Activated CD4-positive, alpha-beta T cell treated with anti-CD3 and anti-CD28 coated beads, Interleukin-2, amount 10 ng/mL, durations not matched to agents 7 days and 5 days (primary cell): ENCODE results near the gene ELAC2. TPM values are rescaled to one million over a fixed set of nuclear protein-coding genes. Genes with fewer than 3 reads are reported as not detected.

ENCODE experiments used
- CTCF ChIA-PET: fragments of 350-600 bp; sonication (Branson Sonifier 250); formaldehyde crosslinking; loops from one replicate; lab custom pipeline; 2021; ENCODE audit warnings: antibody characterized with exemption; lab: Charles Lee
- POLR2A ChIA-PET: fragments of 350-600 bp; sonication (Branson Sonifier 250); formaldehyde crosslinking; loops from one replicate; lab custom pipeline; 2021; ENCODE audit warnings: antibody characterized with exemption; lab: Charles Lee
- DNase-seq: peaks from one replicate; pipeline ENCODE4 v3.0.0-alpha.2; 2020
- H3K27ac Mint-ChIP-seq: one replicate; pipeline ENCODE4 v1.8.0; 2021; ENCODE audit warnings: mild to moderate bottlenecking, moderate library complexity, mixed read lengths
- H3K27me3 Mint-ChIP-seq: one replicate; pipeline ENCODE4 v1.8.0; 2021; ENCODE audit warnings: mixed read lengths
- H3K36me3 Mint-ChIP-seq: one replicate; pipeline ENCODE4 v1.8.0; 2021; ENCODE audit warnings: low read depth, mixed read lengths
- H3K4me1 Mint-ChIP-seq: one replicate; pipeline ENCODE4 v1.8.0; 2021; ENCODE audit warnings: mixed read lengths
- H3K4me3 Mint-ChIP-seq: one replicate; pipeline ENCODE4 v1.8.0; 2021; ENCODE audit warnings: mild to moderate bottlenecking, moderate library complexity, mixed read lengths
- H3K9me3 Mint-ChIP-seq: one replicate; pipeline ENCODE4 v1.8.0; 2021; ENCODE audit warnings: mixed read lengths
- total RNA-seq, 2 experiments: library from RNA; stranded (reverse); gene quantifications; one replicate each; pipeline ENCODE4 v1.2.3, GENCODE V29; 2021

The ELAC2 gene
- total RNA-seq, 2 experiments from 2014 or later: 60.8 to 74.8 TPM

- peaks cover 6% of the 10 kb centered on the region for H3K4me1 Mint-ChIP-seq
- no peaks in the 10 kb centered on the region for H3K36me3 Mint-ChIP-seq
- peak; percentile 63 for DNase-seq
- ChIA-PET POLR2A (no interaction called here), CTCF (interaction anchor here (0.6 to 4.9 kb wide), 7 partner anchors 8 to 1655 kb away, joined by 3 to 46 read pairs (median 5); partner anchors contain the start of gene ELAC2)
- peaks cover 6% of the 10 kb centered on the region for H3K27me3 Mint-ChIP-seq
- H3K27ac Mint-ChIP-seq: no peak overlapping the region
- peaks cover 2% of the 10 kb centered on the region for H3K9me3 Mint-ChIP-seq
- no peak overlapping the region for H3K4me3 Mint-ChIP-seq
Observed at GRCh38 chr17:13030459-13031300, 12.9 kb upstream of the ELAC2 start.

GRCh38 chr17:13030056-13030455 lies 12.2 kb upstream of the ELAC2 start:
- peaks cover 5% of the 10 kb centered on the region for H3K27me3 Mint-ChIP-seq
- DNase-seq: no peak
- ChIA-PET POLR2A (no interaction called here), CTCF (interaction anchor here (1.0 to 4.9 kb wide), 6 partner anchors 9 to 31 kb away, joined by 3 to 46 read pairs (median 5); partner anchors contain the start of gene ELAC2)
- peaks cover 6% of the 10 kb centered on the region for H3K4me1 Mint-ChIP-seq
- H3K9me3 Mint-ChIP-seq: no peaks in the 10 kb centered on the region
- no peak overlapping the region for H3K27ac Mint-ChIP-seq
- no peaks in the 10 kb centered on the region for H3K36me3 Mint-ChIP-seq
- no peak overlapping the region for H3K4me3 Mint-ChIP-seq

- DNase-seq: no peak
- Mint-ChIP-seq H3K27ac (no peak overlapping the region), H3K27me3 (peaks cover 3% of the 10 kb centered on the region), H3K4me3 (no peak overlapping the region), H3K9me3 (no peaks in the 10 kb centered on the region), H3K4me1 (peaks cover 11% of the 10 kb centered on the region), H3K36me3 (no peaks in the 10 kb centered on the region)
- ChIA-PET CTCF (interaction anchor here (1.0 to 4.9 kb wide), 5 partner anchors 10 to 32 kb away, joined by 3 to 46 read pairs (median 5); partner anchors contain the start of gene ELAC2), POLR2A (no interaction called here)
Observed at GRCh38 chr17:13029340-13029739, 11.5 kb upstream of the ELAC2 start.

- peaks cover 12% of the 10 kb centered on the region for H3K4me1 Mint-ChIP-seq
- ChIA-PET CTCF (no interaction called here), POLR2A (no interaction called here)
- H3K27ac Mint-ChIP-seq: no peak overlapping the region
- H3K27me3 Mint-ChIP-seq: peaks cover 3% of the 10 kb centered on the region
- no peak overlapping the region for H3K4me3 Mint-ChIP-seq
- DNase-seq: no peak
- no peaks in the 10 kb centered on the region for H3K9me3 Mint-ChIP-seq
- no peaks in the 10 kb centered on the region for H3K36me3 Mint-ChIP-seq
Observed at GRCh38 chr17:13027246-13027645, 9.4 kb upstream of the ELAC2 start.

GRCh38 chr17:13025687-13026086 lies 7.9 kb upstream of the ELAC2 start:
- Mint-ChIP-seq H3K4me1 (peaks cover 7% of the 10 kb centered on the region), H3K27me3 (peaks cover 3% of the 10 kb centered on the region), H3K9me3 (no peaks in the 10 kb centered on the region), H3K27ac (no peak overlapping the region), H3K36me3 (no peaks in the 10 kb centered on the region), H3K4me3 (no peak overlapping the region)
- DNase-seq: no peak
- POLR2A ChIA-PET: no interaction called here
- CTCF ChIA-PET: no interaction called here

GRCh38 chr17:13025258-13025627 lies 7.4 kb upstream of the ELAC2 start:
- Mint-ChIP-seq H3K9me3 (no peaks in the 10 kb centered on the region), H3K27ac (no peak overlapping the region), H3K4me1 (peaks cover 7% of the 10 kb centered on the region), H3K4me3 (no peak overlapping the region), H3K36me3 (no peaks in the 10 kb centered on the region), H3K27me3 (peaks cover 3% of the 10 kb centered on the region)
- DNase-seq: no peak
- POLR2A ChIA-PET: no interaction called here
- CTCF ChIA-PET: no interaction called here

- no peaks in the 10 kb centered on the region for H3K9me3 Mint-ChIP-seq
- H3K27me3 Mint-ChIP-seq: peaks cover 3% of the 10 kb centered on the region
- no peak overlapping the region for H3K4me3 Mint-ChIP-seq
- DNase-seq: peak; percentile 62
- ChIA-PET POLR2A (no interaction called here), CTCF (no interaction called here)
- H3K27ac Mint-ChIP-seq: no peak overlapping the region
- H3K36me3 Mint-ChIP-seq: no peaks in the 10 kb centered on the region
- peaks cover 7% of the 10 kb centered on the region for H3K4me1 Mint-ChIP-seq
Observed at GRCh38 chr17:13024526-13025257, 6.9 kb upstream of the ELAC2 start.

- Mint-ChIP-seq H3K4me1 (peaks cover 7% of the 10 kb centered on the region), H3K27me3 (peaks cover 3% of the 10 kb centered on the region), H3K9me3 (no peaks in the 10 kb centered on the region), H3K4me3 (no peak overlapping the region), H3K36me3 (no peaks in the 10 kb centered on the region), H3K27ac (no peak overlapping the region)
- DNase-seq: no peak
- ChIA-PET POLR2A (no interaction called here), CTCF (interaction anchor here (0.6 to 0.8 kb wide), 3 partner anchors 26 to 508 kb away, joined by 3 to 6 read pairs (median 3); no protein-coding TSS in a partner anchor)
Observed at GRCh38 chr17:13024016-13024415, 6.2 kb upstream of the ELAC2 start.

- ChIA-PET CTCF (interaction anchor here (5.7 kb wide), 1 partner anchor 14 kb away, joined by 46 read pairs; no protein-coding TSS in a partner anchor), POLR2A (interaction anchor here (1.0 kb wide), 1 partner anchor 17 kb away, joined by 3 read pairs; no protein-coding TSS in a partner anchor)
- DNase-seq: no peak
- Mint-ChIP-seq H3K27me3 (no peaks in the 10 kb centered on the region), H3K36me3 (peaks cover 41% of the 10 kb centered on the region), H3K4me1 (peaks cover 27% of the 10 kb centered on the region), H3K4me3 (peak overlapping the region; percentile 97), H3K27ac (peak overlapping the region; percentile 96), H3K9me3 (no peaks in the 10 kb centered on the region)
Observed at GRCh38 chr17:13016881-13017654, 759 bp downstream of the ELAC2 start.

- no peak for DNase-seq
- H3K27me3 Mint-ChIP-seq: no peaks in the 10 kb centered on the region
- ChIA-PET POLR2A (no interaction called here), CTCF (interaction anchor here (0.8 kb wide), 1 partner anchor 48 kb away, joined by 3 read pairs; no protein-coding TSS in a partner anchor)
- H3K27ac Mint-ChIP-seq: no peak overlapping the region
- H3K9me3 Mint-ChIP-seq: no peaks in the 10 kb centered on the region
- H3K4me1 Mint-ChIP-seq: peaks cover 29% of the 10 kb centered on the region
- H3K36me3 Mint-ChIP-seq: peaks cover 55% of the 10 kb centered on the region
- H3K4me3 Mint-ChIP-seq: no peak overlapping the region
Observed at GRCh38 chr17:13014801-13015200, 3.0 kb downstream of the ELAC2 start.

- ChIA-PET CTCF (interaction anchor here (1.3 kb wide), 1 partner anchor 23 kb away, joined by 4 read pairs; no protein-coding TSS in a partner anchor), POLR2A (no interaction called here)
- no peak for DNase-seq
- peaks cover 16% of the 10 kb centered on the region for H3K4me1 Mint-ChIP-seq
- no peaks in the 10 kb centered on the region for H3K9me3 Mint-ChIP-seq
- H3K4me3 Mint-ChIP-seq: no peak overlapping the region
- H3K36me3 Mint-ChIP-seq: peaks cover 59% of the 10 kb centered on the region
- no peaks in the 10 kb centered on the region for H3K27me3 Mint-ChIP-seq
- no peak overlapping the region for H3K27ac Mint-ChIP-seq
Observed at GRCh38 chr17:13010959-13011358, 6.9 kb downstream of the ELAC2 start.

GRCh38 chr17:13008461-13008860 lies 9.4 kb downstream of the ELAC2 start:
- ChIA-PET POLR2A (no interaction called here), CTCF (interaction anchor here (1.2 kb wide), 1 partner anchor 12 kb away, joined by 3 read pairs; no protein-coding TSS in a partner anchor)
- no peak overlapping the region for H3K4me3 Mint-ChIP-seq
- no peak for DNase-seq
- peaks cover 51% of the 10 kb centered on the region for H3K36me3 Mint-ChIP-seq
- H3K4me1 Mint-ChIP-seq: peaks cover 2% of the 10 kb centered on the region
- no peak overlapping the region for H3K27ac Mint-ChIP-seq
- no peaks in the 10 kb centered on the region for H3K27me3 Mint-ChIP-seq
- no peaks in the 10 kb centered on the region for H3K9me3 Mint-ChIP-seq
